ENCODE data around the gene PCDH8.
"Not testable (repeated sequence)": the region's sequence is repeated elsewhere in the genome, so short reads cannot be mapped to it uniquely, and the experiment has no call there.

PCDH8 gene

GRCh38 chr13:52849291-52850071 is 1.0 kb upstream of the PCDH8 start:
- peak; percentile 10 for DNase-seq

GRCh38 chr13:52847682-52848432 is 583 bp downstream of the PCDH8 start:
- DNase-seq, result no peak

- no peak for DNase-seq
Measured at GRCh38 chr13:52847322-52847681, 1.1 kb downstream of the PCDH8 start.

GRCh38 chr13:52846567-52847321 is 1.7 kb downstream of the PCDH8 start:
- DNase-seq, result no peak

GRCh38 chr13:52845766-52846566 is 2.5 kb downstream of the PCDH8 start:
- peak; percentile 28 for DNase-seq

- DNase-seq, result no peak
Measured at GRCh38 chr13:52845334-52845761, 3.1 kb downstream of the PCDH8 start.

- DNase-seq, result no peak
Measured at GRCh38 chr13:52844836-52845235, 3.6 kb downstream of the PCDH8 start.

- DNase-seq, result no peak
Measured at GRCh38 chr13:52842441-52842840, 6.0 kb downstream of the PCDH8 start.

GRCh38 chr13:52840066-52840465 is 8.4 kb downstream of the PCDH8 start:
- DNase-seq, result no peak

- no peak for DNase-seq
Measured at GRCh38 chr13:52838433-52839107, 9.9 kb downstream of the PCDH8 start.

GRCh38 chr13:52837850-52838249 is 10.6 kb downstream of the PCDH8 start:
- DNase-seq, result no peak

- DNase-seq, result no peak
Measured at GRCh38 chr13:52835071-52835839, 13.2 kb downstream of the PCDH8 start.

GRCh38 chr13:52833296-52833875 is 15.1 kb downstream of the PCDH8 start:
- DNase-seq, result no peak

- DNase-seq, result peak; percentile 59
Measured at GRCh38 chr13:52832313-52832712, 16.1 kb downstream of the PCDH8 start.

GRCh38 chr13:52830946-52831345 is 17.5 kb downstream of the PCDH8 start:
- DNase-seq, result no peak

- peak; percentile 66 for DNase-seq
Measured at GRCh38 chr13:52827839-52828238, 20.6 kb downstream of the PCDH8 start.

GRCh38 chr13:52817886-52818285 is 30.6 kb downstream of the PCDH8 start:
- DNase-seq, result not testable (repeated sequence)

GRCh38 chr13:52815330-52815729 is 33.1 kb downstream of the PCDH8 start:
- no peak for DNase-seq

GRCh38 chr13:52812941-52813340 is 35.5 kb downstream of the PCDH8 start:
- DNase-seq, result no peak

GRCh38 chr13:52811841-52812240 is 36.6 kb downstream of the PCDH8 start:
- DNase-seq, result no peak

- DNase-seq, result no peak
Measured at GRCh38 chr13:52810526-52810925, 37.9 kb downstream of the PCDH8 start.
